Mucosa of descending colon (tissue), 3 donors: ENCODE measurements around the gene SMG5. TPM values are rescaled to one million over a fixed set of nuclear protein-coding genes. Genes with fewer than 3 reads are reported as not detected.

Source experiments
- ATAC-seq: fragments of 200-7000 bp; cut with Tn5 transposase; one replicate; pipeline ENCODE4 v1.9.1; 2020; ENCODE audit warnings: mild to moderate bottlenecking, moderate library complexity
- DNase-seq, 3 donors: peaks; one replicate each; pipeline ENCODE4 v3.0.0-alpha.2; 2020
- H3K36me3 ChIP-seq: fragments of 200-600 bp; one replicate; pipeline ENCODE4 v1.8.0; 2021; ENCODE audit warnings: low read depth, mild to moderate bottlenecking
- H3K4me1 ChIP-seq: fragments of 200-600 bp; one replicate; pipeline ENCODE4 v1.8.0; 2021; ENCODE audit warnings: low read depth, mild to moderate bottlenecking
- H3K4me3 ChIP-seq: fragments of 200-600 bp; one replicate; pipeline ENCODE4 v1.8.0; 2021; ENCODE audit warnings: mild to moderate bottlenecking
- H3K9me3 ChIP-seq: fragments of 200-600 bp; one replicate; pipeline ENCODE4 v1.8.0; 2021; ENCODE audit warnings: mild to moderate bottlenecking
- intact Hi-C, 2 donors: fragments of 100-400 bp; cut with DNase I in 1 of 2; cut with micrococcal nuclease in 1 of 2; formaldehyde crosslinking; loops; one replicate each; pipeline versions ENCODE4 v1.11.0 to v1.11.1; 2022; cut with DNase I, micrococcal nuclease
- total RNA-seq, 3 donors: library from RNA; stranded (reverse); fragmentation: NEBNext Ultra II Directional in 2 of 3; extraction: Animal tissue kit (Norgen Biotek cat#: 25700) in 2 of 3; gene quantifications; one replicate each; pipeline versions ENCODE4 v1.2.1 to v1.2.4, GENCODE V29; 2021 to 2023
- TF ChIP-seq, protein P1 (sequence below): fragments of 200-600 bp; IDR thresholded peaks from one replicate; pipeline ENCODE4 v1.8.0; 2022; ENCODE audit warnings: antibody characterized with exemption, mild to moderate bottlenecking
- donor health status: DM: no; HTN: no; CAD: no; lungs with moderate emphysema.
- donor health status: DM: no; HTN: no; CAD: no.
- donor health status: DM: no; HTN: yes; CAD: no.

Gene SMG5
- total RNA-seq, 3 donors from 2014 or later = 72.9 to 89.5 (median 81.1) TPM

DNA sequence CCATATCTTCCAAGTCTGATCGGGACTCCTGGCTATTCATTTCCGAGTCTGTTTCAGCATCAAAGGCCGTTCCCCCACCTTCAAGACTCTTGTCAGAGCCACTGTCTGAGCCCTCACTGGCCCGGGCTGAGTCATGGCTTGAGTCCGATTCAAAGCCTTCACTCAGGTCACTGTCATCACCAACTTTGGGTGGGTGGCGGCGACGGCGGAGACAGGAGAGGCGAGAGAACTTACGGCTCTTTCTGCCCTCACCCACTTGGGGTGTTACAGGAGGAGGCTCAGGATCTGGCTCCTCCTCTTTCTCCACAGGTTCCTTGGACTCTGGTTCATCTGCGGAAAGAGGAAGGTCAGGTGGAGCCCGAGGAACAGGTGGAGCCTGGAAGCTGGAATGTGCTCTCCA lies 16.6 kb downstream of the SMG5 start:
- intact Hi-C loops = no loop called here

GRCh38 chr1:156263288-156263655 lies 19.4 kb downstream of the SMG5 start:
- no peaks in the 10 kb centered on the region for H3K4me1 ChIP-seq
- intact Hi-C loops = no loop called here
- TF ChIP-seq, protein P1, sequence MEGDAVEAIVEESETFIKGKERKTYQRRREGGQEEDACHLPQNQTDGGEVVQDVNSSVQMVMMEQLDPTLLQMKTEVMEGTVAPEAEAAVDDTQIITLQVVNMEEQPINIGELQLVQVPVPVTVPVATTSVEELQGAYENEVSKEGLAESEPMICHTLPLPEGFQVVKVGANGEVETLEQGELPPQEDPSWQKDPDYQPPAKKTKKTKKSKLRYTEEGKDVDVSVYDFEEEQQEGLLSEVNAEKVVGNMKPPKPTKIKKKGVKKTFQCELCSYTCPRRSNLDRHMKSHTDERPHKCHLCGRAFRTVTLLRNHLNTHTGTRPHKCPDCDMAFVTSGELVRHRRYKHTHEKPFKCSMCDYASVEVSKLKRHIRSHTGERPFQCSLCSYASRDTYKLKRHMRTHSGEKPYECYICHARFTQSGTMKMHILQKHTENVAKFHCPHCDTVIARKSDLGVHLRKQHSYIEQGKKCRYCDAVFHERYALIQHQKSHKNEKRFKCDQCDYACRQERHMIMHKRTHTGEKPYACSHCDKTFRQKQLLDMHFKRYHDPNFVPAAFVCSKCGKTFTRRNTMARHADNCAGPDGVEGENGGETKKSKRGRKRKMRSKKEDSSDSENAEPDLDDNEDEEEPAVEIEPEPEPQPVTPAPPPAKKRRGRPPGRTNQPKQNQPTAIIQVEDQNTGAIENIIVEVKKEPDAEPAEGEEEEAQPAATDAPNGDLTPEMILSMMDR = no peak
- ATAC-seq (no peak), DNase-seq (no peak)
- H3K9me3 ChIP-seq = no peaks in the 10 kb centered on the region
- H3K4me3 ChIP-seq = no peak overlapping the region
- peaks cover 49% of the 10 kb centered on the region for H3K36me3 ChIP-seq

More for the DNA sequence above, 16.6 kb downstream of the SMG5 start:
- ATAC-seq (peak; percentile 17), DNase-seq (no peak)
- peaks cover 33% of the 10 kb centered on the region for H3K36me3 ChIP-seq
- H3K4me1 ChIP-seq = no peaks in the 10 kb centered on the region
- no peak overlapping the region for H3K4me3 ChIP-seq
- TF ChIP-seq, protein P1 = no peak
- H3K9me3 ChIP-seq = no peaks in the 10 kb centered on the region

GRCh38 chr1:156262461-156263287 lies 20.0 kb downstream of the SMG5 start:
- intact Hi-C loops = no loop called here
- Histone ChIP-seq H3K36me3 (peaks cover 44% of the 10 kb centered on the region), H3K9me3 (no peaks in the 10 kb centered on the region), H3K4me1 (no peaks in the 10 kb centered on the region), H3K4me3 (no peak overlapping the region)
- DNase-seq = no peak
- TF ChIP-seq, protein P1 = no peak
- ATAC-seq = no peak

- TF ChIP-seq, protein P1 = no peak
- Histone ChIP-seq H3K4me3 (no peak overlapping the region), H3K9me3 (no peaks in the 10 kb centered on the region), H3K36me3 (peaks cover 31% of the 10 kb centered on the region), H3K4me1 (no peaks in the 10 kb centered on the region)
- DNase-seq = no peak
- intact Hi-C loops = no loop called here
- no peak for ATAC-seq
Measured at GRCh38 chr1:156260896-156261295, 21.7 kb downstream of the SMG5 start.

- intact Hi-C loops = no loop called here
- Histone ChIP-seq H3K4me3 (no peak overlapping the region), H3K4me1 (no peaks in the 10 kb centered on the region), H3K9me3 (no peaks in the 10 kb centered on the region), H3K36me3 (peaks cover 25% of the 10 kb centered on the region)
- TF ChIP-seq, protein P1 = no peak
- DNase-seq = peak in 1 of 3 donors; percentile 22
- ATAC-seq = no peak
Measured at GRCh38 chr1:156259805-156260204, 22.8 kb downstream of the SMG5 start.
